SK-N-MC (cell line): ENCODE data around the gene FBXW7.

Source experiments
- EZH2 ChIP-seq: fragments of 200-600 bp; sonication (generic); IDR thresholded peaks from one replicate; pipeline ENCODE4 v1.6.1; 2017; ENCODE audit warnings: antibody characterized with exemption
- FOXP2 ChIP-seq: optimal IDR thresholded peaks from 2 replicates; pipeline ENCODE3; 2011; ENCODE audit warnings: mild to moderate bottlenecking, moderate library complexity; ENCODE audit not compliant: insufficient read depth; ENCODE audit errors: extremely low read length, control extremely low read depth
- POLR2AphosphoS5 ChIP-seq: IDR thresholded peaks from 2 replicates; pipeline ENCODE4 v1.6.1; 2012; ENCODE audit warnings: mild to moderate bottlenecking, low read depth, low read length, borderline replicate concordance

DNA sequence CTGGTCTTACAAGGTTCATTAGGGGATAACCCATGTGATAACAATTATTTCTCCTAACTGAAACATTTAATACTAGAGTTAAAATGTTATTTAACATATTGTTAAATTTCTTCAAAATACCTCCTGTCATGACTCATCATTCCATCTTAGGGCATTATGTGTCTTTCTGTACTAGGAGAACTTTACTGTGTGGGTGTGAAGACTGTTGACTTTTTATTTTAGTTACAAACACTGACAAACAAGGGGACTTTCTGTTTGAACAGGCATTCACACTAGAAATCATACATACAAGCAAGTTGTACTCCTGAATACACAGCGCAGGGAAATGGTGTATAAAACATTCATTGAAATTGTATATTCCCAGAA lies 175.9 kb downstream of the FBXW7 start:
- no peak for TF ChIP-seq EZH2
- TF ChIP-seq POLR2AphosphoS5: no peak
- TF ChIP-seq FOXP2: no peak
